ENCODE measurements around the gene ALDH1L2. TPM values are rescaled to one million over a fixed set of nuclear protein-coding genes. Genes with fewer than 3 reads are reported as not detected.

The ALDH1L2 gene
- total RNA-seq, 1 experiment from 2014 or later: 1.9 TPM

DNA sequence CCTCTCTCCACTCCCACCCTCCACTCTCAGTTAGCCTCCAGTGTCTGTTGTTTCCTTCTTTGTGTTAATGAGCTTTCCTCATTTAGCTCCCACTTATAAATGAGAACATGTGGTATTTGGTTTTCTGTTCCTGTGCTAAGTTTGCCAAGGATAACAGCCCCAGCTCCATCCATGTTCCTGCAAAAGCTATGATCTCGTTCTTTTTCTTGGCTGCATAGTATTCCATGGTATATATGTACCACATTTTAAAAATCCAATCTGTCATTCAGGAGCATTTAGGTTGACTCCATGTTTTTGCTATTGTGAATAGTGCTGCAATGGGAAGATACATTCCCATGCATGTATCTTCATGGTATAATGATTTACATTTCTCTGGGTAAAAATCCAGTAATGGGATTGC, 20.5 kb upstream of the ALDH1L2 start:
- Histone ChIP-seq H2BK5ac (ENCODE audit: insufficient read length, low read length) (no peak overlapping the region), H3K4ac (ENCODE audit: low read depth, low read length) (no peak overlapping the region), H2AK5ac (ENCODE audit: insufficient read length, low read length) (no peak overlapping the region), H4K91ac (ENCODE audit: insufficient read length, low read depth, low read length) (no peak overlapping the region), H2BK12ac (ENCODE audit: insufficient read length, low read depth, low read length) (no peak overlapping the region), H3K4me1 (ENCODE audit: insufficient read depth, low read length) (no peaks in the 10 kb centered on the region; the same call in 1 of the 2 replicates), H2BK20ac (ENCODE audit: low read depth, low read length, poor library complexity, severe bottlenecking) (no peak overlapping the region), H4K5ac (ENCODE audit: insufficient read length, low read depth, low read length) (no peak overlapping the region), H3K27ac (ENCODE audit: insufficient read length, low read depth, low read length) (no peak overlapping the region), H2AFZ (ENCODE audit: low read length) (no peak overlapping the region), H2BK120ac (ENCODE audit: low read depth, low read length, poor library complexity, severe bottlenecking) (no peak overlapping the region), H4K8ac (replicated peaks; ENCODE audit: insufficient read length, low read depth, low read length) (no peak overlapping the region), H3K18ac (ENCODE audit: insufficient read length, low read depth, low read length) (no peak overlapping the region), H3K4me2 (ENCODE audit: insufficient read depth, insufficient read length, low read length) (no peak overlapping the region), H2BK15ac (ENCODE audit: low read depth, low read length) (no peak overlapping the region), H4K20me1 (ENCODE audit: control insufficient read depth, insufficient read depth, insufficient read length) (no peaks in the 10 kb centered on the region), H3K23me2 (ENCODE audit: insufficient read length, low read depth, low read length, poor library complexity, severe bottlenecking) (peaks cover 5% of the 10 kb centered on the region), H3K23ac (ENCODE audit: insufficient read length, low read depth, low read length) (no peak overlapping the region), H3K79me1 (ENCODE audit: insufficient read depth, low read depth, low read length, poor library complexity, severe bottlenecking) (no peaks in the 10 kb centered on the region), H3T11ph (ENCODE audit: low read length) (no peak overlapping the region), H3K9me3 (ENCODE audit: control insufficient read depth, low read depth, low read length) (no peaks in the 10 kb centered on the region), H3K79me2 (ENCODE audit: insufficient read depth, low read length) (peaks cover 9% of the 10 kb centered on the region; the same call in 1 of the 2 replicates), H3K9ac (ENCODE audit: extremely low read depth, insufficient read length, low read length) (no peak overlapping the region), H3K14ac (ENCODE audit: insufficient read depth, low read length) (no peak overlapping the region), H3K27me3 (ENCODE audit: insufficient read depth, low read length) (no peaks in the 10 kb centered on the region), H3K56ac (ENCODE audit: insufficient read length, low read depth, low read length) (no peak overlapping the region)
- no CpG with 5 or more reads among the region's 1 CpG for WGBS (ENCODE audit: extremely low coverage, insufficient read length, low lambda C conversion rate)
- no peak overlapping the region for H3K4me3 Mint-ChIP-seq
- H3K27ac Mint-ChIP-seq: no peak overlapping the region
- no peak for DNase-seq
- TF ChIP-seq, protein P1, sequence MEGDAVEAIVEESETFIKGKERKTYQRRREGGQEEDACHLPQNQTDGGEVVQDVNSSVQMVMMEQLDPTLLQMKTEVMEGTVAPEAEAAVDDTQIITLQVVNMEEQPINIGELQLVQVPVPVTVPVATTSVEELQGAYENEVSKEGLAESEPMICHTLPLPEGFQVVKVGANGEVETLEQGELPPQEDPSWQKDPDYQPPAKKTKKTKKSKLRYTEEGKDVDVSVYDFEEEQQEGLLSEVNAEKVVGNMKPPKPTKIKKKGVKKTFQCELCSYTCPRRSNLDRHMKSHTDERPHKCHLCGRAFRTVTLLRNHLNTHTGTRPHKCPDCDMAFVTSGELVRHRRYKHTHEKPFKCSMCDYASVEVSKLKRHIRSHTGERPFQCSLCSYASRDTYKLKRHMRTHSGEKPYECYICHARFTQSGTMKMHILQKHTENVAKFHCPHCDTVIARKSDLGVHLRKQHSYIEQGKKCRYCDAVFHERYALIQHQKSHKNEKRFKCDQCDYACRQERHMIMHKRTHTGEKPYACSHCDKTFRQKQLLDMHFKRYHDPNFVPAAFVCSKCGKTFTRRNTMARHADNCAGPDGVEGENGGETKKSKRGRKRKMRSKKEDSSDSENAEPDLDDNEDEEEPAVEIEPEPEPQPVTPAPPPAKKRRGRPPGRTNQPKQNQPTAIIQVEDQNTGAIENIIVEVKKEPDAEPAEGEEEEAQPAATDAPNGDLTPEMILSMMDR (conservative IDR thresholded peaks at IDR 0.05): no peak
- no peaks in the 10 kb centered on the region; a peak in 2 of 7 replicates for H3K36me3 Mint-ChIP-seq (ENCODE audit: insufficient read depth in 1 of 3, low read depth in 3 of 3)
- no peaks in the 10 kb centered on the region; the same call in 1 of the 2 replicates for H3K27me3 Mint-ChIP-seq (ENCODE audit: low read depth)
- peaks cover 2 to 5% of the 10 kb centered on the region in 2 experiments; a peak in 2 of 5 replicates for H3K9me3 Mint-ChIP-seq
- H3K4me1 Mint-ChIP-seq: peaks cover 24 to 25% of the 10 kb centered on the region in 2 experiments

Data from H9 (cell line).